H1 (cell line): ENCODE data around the gene PEX19. TPM values are rescaled to one million over a fixed set of nuclear protein-coding genes. Genes with fewer than 3 reads are reported as not detected.

Experiments
- CEBPB ChIP-seq: IDR thresholded peaks from 2 replicates; pipeline ENCODE4 v1.6.1; 2012; ENCODE audit warnings: low read depth, low read length
- CHD2 ChIP-seq: IDR thresholded peaks from 2 replicates; pipeline ENCODE4 v1.6.1; 2012; ENCODE audit warnings: low read length, improper control_type of control experiment
- CHD7 ChIP-seq: fragments of 300-600 bp; sonication (generic); IDR thresholded peaks from 2 replicates; pipeline ENCODE4 v1.7.1; 2012; ENCODE audit warnings: low read length, moderate library complexity, mild to moderate bottlenecking, inconsistent platforms; ENCODE audit not compliant: insufficient replicate concordance
- JUN ChIP-seq: IDR thresholded peaks from 2 replicates; pipeline ENCODE4 v1.6.1; 2011; ENCODE audit warnings: low read depth, mild to moderate bottlenecking, improper control_type of control experiment, low read length
- RBBP5 ChIP-seq: IDR thresholded peaks from 2 replicates; pipeline ENCODE4 v1.7.1; 2012; ENCODE audit warnings: low read depth, mild to moderate bottlenecking, inconsistent platforms, low read length, moderate library complexity, borderline replicate concordance
- RXRA ChIP-seq: IDR thresholded peaks from 2 replicates; pipeline ENCODE4 v1.6.1; 2011; ENCODE audit warnings: low read depth, mild to moderate bottlenecking, low read length, moderate library complexity; ENCODE audit not compliant: insufficient read depth
- polyA plus RNA-seq, 7 experiments: library from polyadenylated mRNA; depleted of rRNA in 3 of 7; stranded (reverse) in 5 of 7; unstranded in 2 of 7; fragments of >200 nt in 5 of 7; fragments of 200-250 nt in 2 of 7; gene quantifications; 1 replicate in 5 of 7; 2 replicates in 1 of 7; 4 replicates in 1 of 7; pipeline versions ENCODE4 v1.2.1 to v1.2.3, GENCODE V29; 2011 to 2013; ENCODE audit warnings: missing spikeins in 2 of 7, mixed read lengths in 2 of 7
- total RNA-seq: library from RNA; stranded (reverse); fragmentation: NEBNext Ultra II Directional; extraction: Animal tissue kit (Norgen Biotek cat#: 25700); gene quantifications from 2 replicates; pipeline ENCODE4 v1.2.1, GENCODE V29; 2021
- TF ChIP-seq, protein P1 (sequence below): IDR thresholded peaks from 2 replicates; pipeline ENCODE4 v1.6.1; 2011; ENCODE audit warnings: low read depth, mild to moderate bottlenecking, low read length; ENCODE audit not compliant: insufficient read depth
- TF ChIP-seq, protein P2 (sequence below), 3 experiments: IDR thresholded peaks; 1 replicate in 2 of 3; 2 replicates in 1 of 3; pipeline versions ENCODE4 v1.5.1 to v1.6.1; 2011; ENCODE audit warnings: low read length in 3 of 3, mild to moderate bottlenecking in 3 of 3, inconsistent platforms in 2 of 3, low read depth in 1 of 3, moderate library complexity in 1 of 3; ENCODE audit not compliant: insufficient read depth in 1 of 3; ENCODE audit errors: control extremely low read depth in 1 of 3

Gene PEX19
- total and polyA plus RNA-seq, 2 of the 8 experiments (the other 6 are each of a cell fraction or from before 2014, with no cell fraction given), result 50.4 to 80.2 TPM

DNA sequence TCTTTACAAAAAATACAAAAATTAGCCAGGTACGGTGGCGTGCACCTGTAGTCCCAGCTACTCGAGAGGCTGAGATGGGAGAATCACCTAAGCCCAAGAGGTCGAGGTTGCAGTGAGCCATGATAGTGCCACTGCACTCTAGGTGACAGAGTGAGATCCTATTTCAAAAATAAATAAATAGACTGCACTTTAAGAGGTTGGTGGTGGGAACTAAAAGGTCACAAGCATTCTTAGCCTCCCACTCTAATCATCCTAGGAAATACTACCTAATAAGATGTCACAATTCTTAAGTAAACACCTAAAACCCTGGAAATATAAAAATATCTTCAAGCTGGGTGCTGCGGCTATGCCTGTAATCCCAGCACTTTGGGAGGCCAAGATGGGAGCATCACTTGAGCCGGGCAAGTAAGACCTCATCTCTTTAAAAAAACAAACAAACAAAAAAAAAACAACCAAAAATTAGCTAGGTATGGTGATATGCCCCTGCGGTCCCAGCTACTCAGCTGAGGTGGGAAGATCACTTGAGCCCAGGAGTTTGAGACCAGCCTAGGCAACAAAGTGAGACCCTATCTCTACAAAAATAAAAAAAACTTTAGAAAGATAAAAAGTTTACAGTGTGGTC, 26.6 kb downstream of the PEX19 start (continued):
- TF ChIP-seq CHD7 (no peak), JUN (no peak), RBBP5 (no peak), RXRA (no peak), CEBPB (no peak), CHD2 (no peak)
- TF ChIP-seq, protein P1, sequence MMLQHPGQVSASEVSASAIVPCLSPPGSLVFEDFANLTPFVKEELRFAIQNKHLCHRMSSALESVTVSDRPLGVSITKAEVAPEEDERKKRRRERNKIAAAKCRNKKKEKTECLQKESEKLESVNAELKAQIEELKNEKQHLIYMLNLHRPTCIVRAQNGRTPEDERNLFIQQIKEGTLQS, result no peak
- TF ChIP-seq, protein P2, sequence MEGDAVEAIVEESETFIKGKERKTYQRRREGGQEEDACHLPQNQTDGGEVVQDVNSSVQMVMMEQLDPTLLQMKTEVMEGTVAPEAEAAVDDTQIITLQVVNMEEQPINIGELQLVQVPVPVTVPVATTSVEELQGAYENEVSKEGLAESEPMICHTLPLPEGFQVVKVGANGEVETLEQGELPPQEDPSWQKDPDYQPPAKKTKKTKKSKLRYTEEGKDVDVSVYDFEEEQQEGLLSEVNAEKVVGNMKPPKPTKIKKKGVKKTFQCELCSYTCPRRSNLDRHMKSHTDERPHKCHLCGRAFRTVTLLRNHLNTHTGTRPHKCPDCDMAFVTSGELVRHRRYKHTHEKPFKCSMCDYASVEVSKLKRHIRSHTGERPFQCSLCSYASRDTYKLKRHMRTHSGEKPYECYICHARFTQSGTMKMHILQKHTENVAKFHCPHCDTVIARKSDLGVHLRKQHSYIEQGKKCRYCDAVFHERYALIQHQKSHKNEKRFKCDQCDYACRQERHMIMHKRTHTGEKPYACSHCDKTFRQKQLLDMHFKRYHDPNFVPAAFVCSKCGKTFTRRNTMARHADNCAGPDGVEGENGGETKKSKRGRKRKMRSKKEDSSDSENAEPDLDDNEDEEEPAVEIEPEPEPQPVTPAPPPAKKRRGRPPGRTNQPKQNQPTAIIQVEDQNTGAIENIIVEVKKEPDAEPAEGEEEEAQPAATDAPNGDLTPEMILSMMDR (IDR thresholded peaks at IDR 0.05; ENCODE audit: control extremely low read depth in 1 of 3, insufficient read depth in 1 of 3, low read depth in 1 of 3, low read length in 3 of 3), result no peak
